Stimulated activated CD4-positive, alpha-beta T cell treated with anti-CD3 and anti-CD28 coated beads, TNF-alpha, amount 100 ng/mL, for 24 hours (primary cell): ENCODE results near the gene TCF15.
"Not testable (repeated sequence)": the region's sequence is repeated elsewhere in the genome, so short reads cannot be mapped to it uniquely, and the experiment has no call there.

Experiments used
- DNase-seq, 3 experiments: peaks; one replicate each; pipeline ENCODE4 v3.0.0-alpha.2; 2020; ENCODE audit warnings: low read depth in 3 of 3

TCF15 gene

GRCh38 chr20:578940-579690, 31.0 kb downstream of the TCF15 start:
- DNase-seq: not testable (repeated sequence)

- DNase-seq: no peak
Measured at GRCh38 chr20:577167-577791, 32.8 kb downstream of the TCF15 start.

DNA sequence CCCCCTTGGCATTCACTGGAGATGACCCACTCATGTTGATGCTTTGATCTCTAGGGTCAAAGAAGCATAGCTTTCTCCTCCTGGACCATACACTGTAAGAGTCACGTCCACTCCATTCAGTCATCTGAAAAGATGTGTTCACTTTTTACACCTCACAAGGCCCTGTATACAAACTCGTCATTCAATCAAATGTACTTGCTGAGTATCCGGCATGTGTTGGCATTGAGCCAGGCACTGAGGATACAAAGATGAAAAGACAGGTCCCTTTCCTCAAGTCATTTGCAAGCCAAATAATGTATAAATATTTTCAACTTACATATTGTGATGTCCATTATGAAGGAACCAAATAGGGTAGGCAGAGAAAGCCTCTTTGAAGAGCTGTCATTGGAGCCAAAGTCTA, 34.0 kb downstream of the TCF15 start:
- DNase-seq: no peak

- DNase-seq: no peak
Measured at GRCh38 chr20:575230-575629, 34.9 kb downstream of the TCF15 start.

DNA sequence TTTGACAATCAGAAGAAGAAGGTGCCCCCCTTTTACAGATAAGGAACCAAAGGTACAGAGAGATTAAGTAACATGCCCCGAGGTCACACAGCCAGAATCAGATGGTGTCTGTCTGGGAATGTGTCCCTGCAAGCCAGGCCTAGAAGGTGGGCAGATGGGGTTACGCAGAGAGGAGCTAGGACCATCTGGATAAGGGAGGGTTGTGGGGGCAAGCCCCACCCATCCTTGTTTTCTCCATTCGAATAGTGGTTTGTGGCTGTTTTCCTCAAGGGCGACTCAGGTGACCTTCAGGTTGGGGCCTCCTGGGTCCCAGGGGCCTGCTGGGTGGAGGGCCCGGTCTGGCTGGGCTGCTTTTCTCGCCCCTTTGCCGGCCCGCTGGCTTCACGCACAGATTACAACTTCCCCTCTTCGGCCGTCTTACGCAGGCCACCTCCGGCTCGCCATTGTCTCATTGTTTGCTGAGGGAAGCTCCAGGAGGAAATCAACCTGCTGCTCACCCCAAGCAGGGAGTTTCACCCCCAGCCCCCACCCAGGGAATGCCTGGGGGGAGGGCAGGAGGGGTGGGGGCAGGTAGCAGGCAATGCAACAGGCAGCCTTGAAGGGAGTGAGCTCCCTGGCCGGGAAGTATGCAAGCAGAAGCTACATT, 35.7 kb downstream of the TCF15 start:
- no peak for DNase-seq

DNA sequence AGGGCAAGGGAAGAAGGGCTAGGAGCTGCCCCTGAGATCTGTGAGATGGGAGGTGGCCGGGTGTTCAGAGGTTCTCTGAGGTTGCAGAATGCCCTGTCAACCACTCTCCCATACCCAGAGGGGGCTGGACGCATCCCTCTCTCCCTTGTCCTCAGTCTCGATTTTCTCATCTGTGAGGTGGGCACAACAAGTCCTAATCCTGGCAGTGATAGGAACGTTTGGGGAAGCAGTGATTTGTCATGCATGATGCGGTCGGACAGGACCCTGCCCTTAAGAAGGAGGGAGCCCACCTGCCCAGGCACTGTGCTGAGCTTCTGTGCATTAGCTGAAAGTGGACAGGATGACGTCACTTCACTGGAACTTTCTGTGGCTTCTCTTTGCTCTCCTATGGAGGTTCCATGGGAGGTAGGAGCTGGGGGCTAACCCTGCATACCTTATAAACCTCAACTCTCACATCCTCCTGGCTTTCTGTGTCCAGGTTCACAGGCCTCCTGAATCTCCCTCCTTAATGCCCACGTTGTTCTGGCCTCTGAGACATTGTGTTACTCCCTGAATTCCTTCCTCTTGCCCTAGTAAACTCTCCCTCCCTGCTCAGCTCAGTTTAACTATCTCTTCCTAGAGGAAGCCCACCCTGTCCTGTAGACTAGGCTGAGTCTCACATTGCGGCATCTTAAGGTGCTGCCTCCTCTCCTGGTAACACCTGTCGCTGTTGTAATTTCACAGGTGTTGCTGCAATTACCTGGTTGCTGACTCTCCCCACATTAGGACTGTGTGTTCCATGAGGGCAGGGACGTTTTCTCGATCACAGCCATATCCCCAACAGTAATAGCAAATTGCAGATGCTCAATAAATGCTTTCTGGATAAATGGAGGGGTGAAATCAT, 36.5 kb downstream of the TCF15 start:
- DNase-seq: no peak

- DNase-seq: no peak
Measured at GRCh38 chr20:572727-573126, 37.4 kb downstream of the TCF15 start.

GRCh38 chr20:571754-572441, 38.2 kb downstream of the TCF15 start:
- no peak for DNase-seq

DNA sequence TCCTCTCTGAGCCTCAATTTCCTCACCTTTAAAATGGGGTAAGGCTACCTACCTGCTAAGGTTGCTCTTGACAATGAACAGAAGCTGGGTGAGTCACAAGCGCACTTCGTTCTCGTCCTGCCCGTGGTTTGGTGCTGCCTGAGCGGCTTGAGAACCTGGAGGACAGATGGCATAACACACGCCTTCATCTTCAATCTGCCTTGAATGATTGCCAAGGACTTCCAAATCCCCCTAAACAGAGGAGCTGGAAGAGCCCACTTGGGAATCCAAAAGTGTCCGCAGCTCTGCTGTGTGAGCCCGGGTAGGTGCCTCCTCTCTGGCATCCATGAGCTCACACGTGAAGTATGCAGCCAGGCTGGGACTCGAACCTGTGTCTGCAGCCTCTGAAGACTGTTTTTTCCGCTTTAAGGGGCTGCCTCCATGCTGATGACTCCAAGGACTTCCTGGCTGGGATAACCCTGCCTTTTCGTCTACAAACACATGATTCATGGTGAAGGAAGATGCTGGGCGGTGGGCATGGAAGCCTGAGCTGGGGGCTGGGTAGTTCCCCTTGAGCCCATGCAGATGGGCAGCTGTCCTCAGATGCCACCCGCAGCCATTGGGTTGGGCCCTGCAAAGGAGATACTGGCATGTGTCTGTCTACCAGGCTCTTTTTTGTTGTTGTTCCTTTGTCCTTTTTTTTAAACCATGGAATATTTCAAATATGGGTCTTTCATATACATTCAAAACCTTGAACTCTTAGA, 41.3 kb downstream of the TCF15 start:
- DNase-seq: no peak

GRCh38 chr20:568097-568652, 41.9 kb downstream of the TCF15 start:
- DNase-seq: no peak

DNA sequence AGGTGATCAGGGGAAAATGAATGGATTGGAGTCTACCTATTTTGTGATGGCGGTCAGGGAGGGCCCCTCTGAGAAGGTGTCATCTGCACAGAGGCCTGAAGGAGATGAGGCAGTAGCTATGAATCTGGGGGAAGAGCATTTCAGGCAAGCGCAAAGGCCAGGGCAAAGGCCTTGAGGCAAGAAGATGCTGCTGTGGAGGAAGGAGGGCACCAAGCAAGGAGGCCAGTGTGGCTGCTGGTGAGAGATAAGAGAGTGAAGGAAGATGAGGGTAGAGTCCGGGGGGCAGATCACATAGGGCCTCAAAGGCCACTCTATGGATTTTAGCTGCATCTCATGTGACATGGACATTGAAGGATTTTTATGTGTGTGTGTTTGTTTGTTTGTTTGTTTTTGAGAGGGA, 45.9 kb downstream of the TCF15 start:
- no peak for DNase-seq

DNA sequence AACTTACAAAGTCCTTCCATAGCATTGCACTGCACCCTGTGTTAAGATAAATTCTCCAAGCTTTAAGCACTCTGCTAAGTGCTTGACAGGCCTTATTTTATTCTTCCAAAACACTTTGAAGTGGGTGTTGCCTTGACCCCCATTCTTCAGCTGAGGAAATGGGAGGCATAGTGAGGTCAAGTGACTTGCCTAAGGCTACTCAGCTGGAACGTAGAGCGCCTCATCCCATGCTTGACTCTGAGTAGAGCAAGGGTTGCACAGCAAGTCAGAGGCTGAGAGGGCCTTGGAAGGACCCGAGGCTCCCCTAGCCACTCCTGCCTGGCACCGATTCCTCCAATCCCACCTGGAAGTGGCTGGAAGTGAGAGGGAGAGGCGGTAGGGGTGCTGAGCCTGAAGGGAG, 46.9 kb downstream of the TCF15 start:
- no peak for DNase-seq

- no peak for DNase-seq
Measured at GRCh38 chr20:562232-562897, 47.7 kb downstream of the TCF15 start.

GRCh38 chr20:561437-562231, 48.5 kb downstream of the TCF15 start:
- peak; percentile 11 to 52 (median 19) for DNase-seq

GRCh38 chr20:560680-561079, 49.4 kb downstream of the TCF15 start:
- no peak for DNase-seq

DNA sequence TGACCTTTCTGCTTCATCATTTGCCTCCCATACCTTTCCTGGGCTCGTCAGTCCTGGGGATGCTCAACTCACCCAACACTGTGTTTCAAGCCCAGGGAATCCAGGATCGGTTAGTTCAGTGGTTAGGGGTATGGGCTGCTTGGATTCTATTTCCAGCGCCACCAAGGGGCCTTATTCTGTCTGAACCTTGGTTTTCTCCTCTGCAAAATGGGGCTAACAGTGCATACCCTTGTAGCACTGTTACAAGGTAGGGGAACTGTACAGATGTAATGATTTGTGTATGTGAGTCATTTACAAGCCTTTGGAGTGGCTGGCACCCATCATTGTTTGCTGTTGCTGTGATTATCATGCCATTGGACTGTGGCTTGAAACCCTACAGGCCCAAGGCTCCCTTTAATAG, 52.0 kb downstream of the TCF15 start:
- no peak for DNase-seq

- no peak for DNase-seq
Measured at GRCh38 chr20:556984-557383, 53.1 kb downstream of the TCF15 start.

DNA sequence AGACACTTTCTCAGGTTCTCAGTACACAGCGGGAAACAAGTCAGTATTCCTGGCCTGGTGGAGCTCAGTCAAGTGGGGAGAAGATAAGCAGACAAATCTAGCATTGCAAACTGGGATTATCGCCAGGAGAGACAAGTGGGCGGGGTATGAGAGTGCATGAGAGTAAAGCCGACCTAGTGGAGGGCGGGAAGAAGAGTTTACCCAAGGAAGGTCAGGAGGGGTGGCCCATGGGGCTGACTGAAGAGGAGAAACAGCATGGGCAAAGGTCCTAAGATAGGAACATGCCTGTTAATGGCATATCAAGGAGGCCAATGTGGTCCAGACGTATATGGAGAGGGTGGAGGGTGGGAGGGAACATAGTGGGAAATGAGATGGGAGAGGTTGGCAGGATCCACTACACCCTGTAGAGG, 54.1 kb downstream of the TCF15 start:
- DNase-seq: no peak
